HepG2 (cell line): Measurements from ENCODE around the gene UBE3B.
A peak's percentile ranks its signal among the peaks of the same experiment; 100 is the strongest.

Experiments
- ATF2 ChIP-seq: sonication (generic); formaldehyde crosslinking; IDR thresholded peaks from 2 replicates; pipeline ENCODE4 v1.4.0; 2020; ENCODE audit warnings: missing genetic modification reagents
- BCLAF1 ChIP-seq: fragments of 450-650 bp; IDR thresholded peaks from 2 replicates; pipeline ENCODE4 v1.6.1; 2017; ENCODE audit warnings: mild to moderate bottlenecking
- BRD4 ChIP-seq: sonication (generic); formaldehyde crosslinking; IDR thresholded peaks from 2 replicates; pipeline ENCODE4 v1.4.0; 2020; ENCODE audit warnings: missing genetic modification reagents
- CTCF ChIP-seq: sonication (generic); formaldehyde crosslinking; IDR thresholded peaks from 2 replicates; pipeline ENCODE4 v1.5.0; 2020; ENCODE audit warnings: mild to moderate bottlenecking, missing genetic modification reagents, moderate library complexity
- EZH2 ChIP-seq: conservative IDR thresholded peaks from 2 replicates; pipeline ENCODE4 v1.6.1; 2012; ENCODE audit warnings: mild to moderate bottlenecking, low read depth, low read length, moderate library complexity
- RNF219 ChIP-seq: sonication (generic); formaldehyde crosslinking; IDR thresholded peaks from 2 replicates; pipeline ENCODE4 v1.5.0; 2020; ENCODE audit warnings: mild to moderate bottlenecking, missing genetic modification reagents
- ZFP36 ChIP-seq: fragments of 150-350 bp; IDR thresholded peaks from 2 replicates; pipeline ENCODE4 v1.6.1; 2018; ENCODE audit warnings: borderline replicate concordance, low read length, low read depth; ENCODE audit not compliant: partially characterized antibody
- ZFP36L1 ChIP-seq: sonication (generic); formaldehyde crosslinking; IDR thresholded peaks from 2 replicates; pipeline ENCODE4 v1.8.0; 2022; ENCODE audit warnings: mild to moderate bottlenecking, missing genetic modification reagents, moderate library complexity
- ZNF292 ChIP-seq: sonication (generic); formaldehyde crosslinking; IDR thresholded peaks from 2 replicates; pipeline ENCODE4 v1.8.1; 2022; ENCODE audit warnings: mild to moderate bottlenecking, low read depth, missing genetic modification reagents, borderline replicate concordance
- ZNF512 ChIP-seq: sonication (generic); formaldehyde crosslinking; IDR thresholded peaks from 2 replicates; pipeline ENCODE4 v1.4.0; 2020; ENCODE audit warnings: mild to moderate bottlenecking, missing genetic modification reagents
- ZNF589 ChIP-seq: sonication (generic); formaldehyde crosslinking; conservative IDR thresholded peaks from 2 replicates; pipeline ENCODE4 v1.8.0; 2022; ENCODE audit warnings: mild to moderate bottlenecking, moderate library complexity, missing genetic modification reagents
- ZNF615 ChIP-seq: sonication (generic); formaldehyde crosslinking; IDR thresholded peaks from 2 replicates; pipeline ENCODE4 v1.5.0; 2020; ENCODE audit warnings: mild to moderate bottlenecking, missing genetic modification reagents, borderline replicate concordance
- ZNF644 ChIP-seq: IDR thresholded peaks from 2 replicates; pipeline ENCODE4 v1.6.1; 2016; ENCODE audit warnings: low read depth
- ZSCAN5A ChIP-seq: sonication (generic); formaldehyde crosslinking; IDR thresholded peaks from 2 replicates; pipeline ENCODE4 v1.8.0; 2022; ENCODE audit warnings: mild to moderate bottlenecking, missing genetic modification reagents, borderline replicate concordance

GRCh38 chr12:109477963-109478315 is 505 bp downstream of the UBE3B start:
- no peak for TF ChIP-seq ZSCAN5A (CRISPR knock-in tag)
- no peak for TF ChIP-seq BRD4 (CRISPR knock-in tag)
- no peak for TF ChIP-seq ZNF589 (CRISPR knock-in tag)
- no peak for TF ChIP-seq ATF2 (CRISPR knock-in tag)
- TF ChIP-seq ZNF292 (CRISPR knock-in tag), result no peak
- no peak for TF ChIP-seq BCLAF1
- TF ChIP-seq ZFP36L1 (CRISPR knock-in tag), result no peak
- TF ChIP-seq ZFP36, result no peak
- TF ChIP-seq ZNF512 (CRISPR knock-in tag), result no peak
- TF ChIP-seq EZH2, result no peak
- 0 out of 2 replicates have a peak, but pooled peaks have one; percentile 8 for TF ChIP-seq ZNF615
- TF ChIP-seq RNF219 (CRISPR knock-in tag), result no peak
- no peak for TF ChIP-seq ZNF644 (CRISPR knock-in tag)
- no peak for TF ChIP-seq CTCF (CRISPR knock-in tag)
